Calu3 (cell line): ENCODE measurements around the gene CYP19A1. TPM values are rescaled to one million over a fixed set of nuclear protein-coding genes. Genes with fewer than 3 reads are reported as not detected.

Experiments used
- BruUV-seq: library from RNA; stranded (reverse); fragments of 400-500 nt; replicated peaks from 2 replicates; lab custom pipeline; 2021; lab: Mats Ljungman, UMichigan
- CTCF ChIA-PET: fragments of 300-600 bp; sonication (Branson Sonifier 250); formaldehyde crosslinking; loops from one replicate; lab custom pipeline; 2022; ENCODE audit warnings: antibody characterized with exemption; lab: Charles Lee
- DNase-seq: peaks from one replicate; pipeline ENCODE4 v3.0.0; 2022
- H3K27ac Mint-ChIP-seq: one replicate; pipeline ENCODE4 v1.8.0; 2022; ENCODE audit warnings: mixed read lengths; ENCODE audit not compliant: unreplicated experiment
- H3K27me3 Mint-ChIP-seq: one replicate; pipeline ENCODE4 v1.8.0; 2022; ENCODE audit warnings: mixed read lengths; ENCODE audit not compliant: unreplicated experiment
- H3K36me3 Mint-ChIP-seq: one replicate; pipeline ENCODE4 v1.8.0; 2022; ENCODE audit warnings: mild to moderate bottlenecking, moderate library complexity, mixed read lengths; ENCODE audit not compliant: insufficient read depth, unreplicated experiment
- H3K4me1 Mint-ChIP-seq: one replicate; pipeline ENCODE4 v1.8.0; 2022; ENCODE audit warnings: mild to moderate bottlenecking, low read depth, mixed read lengths; ENCODE audit not compliant: unreplicated experiment
- H3K4me3 Mint-ChIP-seq: one replicate; pipeline ENCODE4 v1.8.0; 2022; ENCODE audit warnings: mild to moderate bottlenecking, low read depth, moderate library complexity, mixed read lengths; ENCODE audit not compliant: unreplicated experiment
- H3K9me3 Mint-ChIP-seq: one replicate; pipeline ENCODE4 v1.8.0; 2022; ENCODE audit warnings: low read depth, mixed read lengths; ENCODE audit not compliant: unreplicated experiment
- CTCF ChIP-seq: fragments of 200-600 bp; IDR thresholded peaks from one replicate; pipeline ENCODE4 v1.8.0; 2022; ENCODE audit warnings: antibody characterized with exemption; ENCODE audit not compliant: unreplicated experiment
- intact Hi-C: fragments of 100-400 bp; cut with micrococcal nuclease; formaldehyde crosslinking; loops from one replicate; pipeline ENCODE4 v1.10.0; 2022; ENCODE audit not compliant: unreplicated experiment
- total RNA-seq: library from RNA; stranded (reverse); gene quantifications from 2 replicates; pipeline ENCODE4 v1.2.3, GENCODE V29; 2022

CYP19A1 gene
- total RNA-seq, 1 experiment from 2014 or later = not detected

GRCh38 chr15:51313074-51313393, 25.4 kb downstream of the CYP19A1 start:
- CTCF ChIA-PET = no interaction called here
- no peak for DNase-seq
- Mint-ChIP-seq H3K4me1 (no peaks in the 10 kb centered on the region), H3K36me3 (no peaks in the 10 kb centered on the region), H3K27me3 (peaks cover 48% of the 10 kb centered on the region), H3K27ac (no peak overlapping the region), H3K4me3 (no peak overlapping the region), H3K9me3 (no peaks in the 10 kb centered on the region)
- no TSS peak for BruUV-seq
- no peak for TF ChIP-seq CTCF
- intact Hi-C loops = no loop called here

- Mint-ChIP-seq H3K9me3 (no peaks in the 10 kb centered on the region), H3K27me3 (peaks cover 54% of the 10 kb centered on the region), H3K27ac (no peak overlapping the region), H3K36me3 (no peaks in the 10 kb centered on the region), H3K4me1 (no peaks in the 10 kb centered on the region), H3K4me3 (no peak overlapping the region)
- TF ChIP-seq CTCF = no peak
- DNase-seq = no peak
- intact Hi-C loops = no loop called here
- no TSS peak for BruUV-seq
- CTCF ChIA-PET = no interaction called here
These were observed 26.0 kb downstream of the CYP19A1 start for GRCh38 chr15:51312166-51313073.

- no peaks in the 10 kb centered on the region for H3K36me3 Mint-ChIP-seq
- no peak for TF ChIP-seq CTCF
- H3K4me3 Mint-ChIP-seq = no peak overlapping the region
- intact Hi-C loops = no loop called here
- no peak overlapping the region for H3K27ac Mint-ChIP-seq
- no peaks in the 10 kb centered on the region for H3K9me3 Mint-ChIP-seq
- DNase-seq = no peak
- peaks cover 63% of the 10 kb centered on the region for H3K27me3 Mint-ChIP-seq
- no TSS peak for BruUV-seq
- H3K4me1 Mint-ChIP-seq = no peaks in the 10 kb centered on the region
- CTCF ChIA-PET = no interaction called here
These were observed 26.9 kb downstream of the CYP19A1 start for GRCh38 chr15:51311510-51311909.

- Mint-ChIP-seq H3K9me3 (no peaks in the 10 kb centered on the region), H3K36me3 (no peaks in the 10 kb centered on the region), H3K4me1 (no peaks in the 10 kb centered on the region), H3K27me3 (peaks cover 68% of the 10 kb centered on the region), H3K27ac (no peak overlapping the region), H3K4me3 (no peak overlapping the region)
- TF ChIP-seq CTCF = no peak
- DNase-seq = no peak
- CTCF ChIA-PET = no interaction called here
- no TSS peak for BruUV-seq
- intact Hi-C loops = no loop called here
These were observed 28.3 kb downstream of the CYP19A1 start for GRCh38 chr15:51310064-51310463.
